OCI-LY1 (cell line): ENCODE results near the gene MYH13.

Experiments
- H2AFZ ChIP-seq: fragments of 200-600 bp; sonication (generic), shearing (Covaris generic); 2 replicates; pipeline ENCODE4 v1.6.0; 2014; ENCODE audit warnings: antibody characterized with exemption, mild to moderate bottlenecking, low read length
- H3F3A ChIP-seq: fragments of 200-600 bp; sonication (generic), shearing (Covaris generic); 2 replicates; pipeline ENCODE4 v1.6.0; 2014; ENCODE audit warnings: mild to moderate bottlenecking, antibody characterized with exemption, low read length, moderate library complexity; ENCODE audit not compliant: insufficient read depth
- H3K27ac ChIP-seq: fragments of 200-600 bp; sonication (generic); 2 replicates; pipeline ENCODE4 v1.5.1; 2014; ENCODE audit warnings: low read length, mixed run types, mild to moderate bottlenecking, low read depth; ENCODE audit not compliant: poor library complexity, severe bottlenecking
- H3K27me3 ChIP-seq: fragments of 200-600 bp; sonication (generic); 2 replicates; pipeline ENCODE4 v1.6.0; 2014; ENCODE audit warnings: antibody characterized with exemption, mild to moderate bottlenecking, low read length, moderate library complexity; ENCODE audit not compliant: insufficient read depth
- H3K36me3 ChIP-seq: fragments of 200-600 bp; sonication (generic); 2 replicates; pipeline ENCODE4 v1.6.1; 2014; ENCODE audit warnings: mild to moderate bottlenecking, antibody characterized with exemption, low read length, moderate library complexity, mixed read lengths; ENCODE audit not compliant: insufficient read depth
- H3K4me1 ChIP-seq: fragments of 200-600 bp; sonication (generic); 2 replicates; pipeline ENCODE4 v1.5.1; 2014; ENCODE audit warnings: mild to moderate bottlenecking, low read length, moderate library complexity; ENCODE audit not compliant: insufficient read depth, severe bottlenecking
- H3K4me2 ChIP-seq: fragments of 200-600 bp; sonication (generic), shearing (Covaris generic); 2 replicates; pipeline ENCODE4 v1.6.1; 2014; ENCODE audit warnings: low read length
- H3K4me3 ChIP-seq: fragments of 200-600 bp; sonication (generic); 2 replicates; pipeline ENCODE4 v1.5.1; 2014; ENCODE audit warnings: low read length, low read depth, mild to moderate bottlenecking, mixed read lengths; ENCODE audit not compliant: poor library complexity, severe bottlenecking
- H3K79me2 ChIP-seq: fragments of 200-600 bp; shearing (Covaris generic); 2 replicates; pipeline ENCODE4 v1.6.1; 2016; ENCODE audit warnings: mixed run types, low read length, mixed read lengths; ENCODE audit not compliant: insufficient read depth
- H3K9ac ChIP-seq: fragments of 200-600 bp; sonication (generic), shearing (Covaris generic); 2 replicates; pipeline ENCODE4 v1.6.1; 2014; ENCODE audit warnings: mild to moderate bottlenecking, low read length, mixed read lengths
- H3K9me2 ChIP-seq: fragments of 200-600 bp; sonication (generic), shearing (Covaris generic); 2 replicates; pipeline ENCODE4 v1.6.1; 2014; ENCODE audit warnings: low read depth, mild to moderate bottlenecking, low read length, mixed read lengths
- H3K9me3 ChIP-seq: fragments of 200-600 bp; shearing (Covaris generic); 2 replicates; pipeline ENCODE4 v1.6.1; 2014; ENCODE audit warnings: low read length, mixed read lengths
- H4K20me1 ChIP-seq: fragments of 200-600 bp; sonication (generic), shearing (Covaris generic); 2 replicates; pipeline ENCODE4 v1.6.0; 2016; ENCODE audit warnings: mild to moderate bottlenecking, low read length; ENCODE audit not compliant: insufficient read depth
- CTCF ChIP-seq: fragments of 200-600 bp; sonication (generic), shearing (Covaris generic); IDR thresholded peaks from 2 replicates; pipeline ENCODE4 v1.5.1; 2017; ENCODE audit warnings: mild to moderate bottlenecking, antibody characterized with exemption, low read length, moderate library complexity, mixed read lengths
- EZH2 ChIP-seq: fragments of 200-600 bp; sonication (generic), shearing (Covaris generic); IDR thresholded peaks from 2 replicates; pipeline ENCODE4 v1.8.0; 2017; ENCODE audit warnings: borderline replicate concordance, mixed run types, mild to moderate bottlenecking, antibody characterized with exemption, low read length, moderate library complexity, mixed read lengths

Gene MYH13

GRCh38 chr17:10262451-10262850, 110.4 kb downstream of the MYH13 start:
- Histone ChIP-seq H3F3A (no peaks in the 10 kb centered on the region), H2AFZ (no peak overlapping the region), H3K4me3 (no peak overlapping the region), H3K4me2 (no peak overlapping the region), H3K4me1 (no peaks in the 10 kb centered on the region), H3K9ac (no peak overlapping the region), H3K27ac (no peak overlapping the region), H3K27me3 (no peaks in the 10 kb centered on the region), H3K9me3 (no peaks in the 10 kb centered on the region), H3K9me2 (no peaks in the 10 kb centered on the region), H3K79me2 (no peaks in the 10 kb centered on the region), H4K20me1 (no peaks in the 10 kb centered on the region), H3K36me3 (no peaks in the 10 kb centered on the region)
- no peak for TF ChIP-seq EZH2
- no peak for TF ChIP-seq CTCF

DNA sequence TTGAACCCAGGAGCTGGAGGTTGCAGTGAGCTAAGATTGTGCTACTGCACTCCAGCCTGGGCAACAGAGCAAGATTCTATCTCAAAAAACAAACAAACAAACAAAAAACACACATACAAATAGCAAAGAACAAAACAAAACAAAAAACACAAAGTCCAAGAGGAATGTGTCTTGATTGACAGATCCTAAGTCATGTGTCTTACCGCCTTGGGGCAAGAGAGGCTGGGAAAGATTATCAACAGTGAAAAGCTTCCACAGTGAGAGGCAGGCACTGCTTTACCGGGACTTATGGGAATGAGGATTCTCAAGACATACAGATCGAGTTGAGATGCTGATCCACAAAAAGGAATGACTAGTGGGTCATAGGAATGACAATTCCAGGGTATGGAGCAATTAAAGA, 111.7 kb downstream of the MYH13 start:
- no peaks in the 10 kb centered on the region for H3K36me3 ChIP-seq
- no peaks in the 10 kb centered on the region for H4K20me1 ChIP-seq
- no peak overlapping the region for H3K9ac ChIP-seq
- H3K4me3 ChIP-seq = no peak overlapping the region
- no peak overlapping the region for H3K4me2 ChIP-seq
- no peaks in the 10 kb centered on the region for H3K9me3 ChIP-seq
- H3F3A ChIP-seq = no peaks in the 10 kb centered on the region
- TF ChIP-seq CTCF (no peak), EZH2 (no peak)
- no peak overlapping the region for H2AFZ ChIP-seq
- no peaks in the 10 kb centered on the region for H3K79me2 ChIP-seq
- H3K4me1 ChIP-seq = no peaks in the 10 kb centered on the region
- no peaks in the 10 kb centered on the region for H3K27me3 ChIP-seq
- no peaks in the 10 kb centered on the region for H3K9me2 ChIP-seq
- no peak overlapping the region for H3K27ac ChIP-seq

- no peaks in the 10 kb centered on the region for H3K27me3 ChIP-seq
- H3K9me2 ChIP-seq = no peaks in the 10 kb centered on the region
- H3K9me3 ChIP-seq = no peaks in the 10 kb centered on the region
- H3K79me2 ChIP-seq = no peaks in the 10 kb centered on the region
- H3F3A ChIP-seq = no peaks in the 10 kb centered on the region
- no peaks in the 10 kb centered on the region for H3K36me3 ChIP-seq
- H3K9ac ChIP-seq = no peak overlapping the region
- no peak overlapping the region for H3K4me3 ChIP-seq
- H4K20me1 ChIP-seq = no peaks in the 10 kb centered on the region
- H3K4me1 ChIP-seq = no peaks in the 10 kb centered on the region
- H2AFZ ChIP-seq = no peak overlapping the region
- TF ChIP-seq EZH2 (no peak), CTCF (no peak)
- no peak overlapping the region for H3K27ac ChIP-seq
- no peak overlapping the region for H3K4me2 ChIP-seq
Measured at GRCh38 chr17:10251212-10251948, 121.4 kb downstream of the MYH13 start.
